ENCODE measurements around the gene TWIST2. TPM values are rescaled to one million over a fixed set of nuclear protein-coding genes. Genes with fewer than 3 reads are reported as not detected.

TWIST2 gene
- total RNA-seq, 2 experiments from 2014 or later: not detected

GRCh38 chr2:238890618-238891456 lies 43.0 kb downstream of the TWIST2 start:
- H3K4me1 Mint-ChIP-seq: no peaks in the 10 kb centered on the region
- no peaks in the 10 kb centered on the region for H3K36me3 Mint-ChIP-seq (ENCODE audit: low read depth)
- H3K27ac Mint-ChIP-seq: no peak overlapping the region
- no peak for DNase-seq
- ATAC-seq: no peak
- no peaks in the 10 kb centered on the region for H3K9me3 Mint-ChIP-seq (ENCODE audit: low read depth)
- no peak overlapping the region for H3K4me3 Mint-ChIP-seq
- ChIA-PET POLR2A (no interaction called here), CTCF (no interaction called here)
- intact Hi-C loops (cut with DNase I, micrococcal nuclease): no loop called here
- no peaks in the 10 kb centered on the region for H3K27me3 Mint-ChIP-seq

DNA sequence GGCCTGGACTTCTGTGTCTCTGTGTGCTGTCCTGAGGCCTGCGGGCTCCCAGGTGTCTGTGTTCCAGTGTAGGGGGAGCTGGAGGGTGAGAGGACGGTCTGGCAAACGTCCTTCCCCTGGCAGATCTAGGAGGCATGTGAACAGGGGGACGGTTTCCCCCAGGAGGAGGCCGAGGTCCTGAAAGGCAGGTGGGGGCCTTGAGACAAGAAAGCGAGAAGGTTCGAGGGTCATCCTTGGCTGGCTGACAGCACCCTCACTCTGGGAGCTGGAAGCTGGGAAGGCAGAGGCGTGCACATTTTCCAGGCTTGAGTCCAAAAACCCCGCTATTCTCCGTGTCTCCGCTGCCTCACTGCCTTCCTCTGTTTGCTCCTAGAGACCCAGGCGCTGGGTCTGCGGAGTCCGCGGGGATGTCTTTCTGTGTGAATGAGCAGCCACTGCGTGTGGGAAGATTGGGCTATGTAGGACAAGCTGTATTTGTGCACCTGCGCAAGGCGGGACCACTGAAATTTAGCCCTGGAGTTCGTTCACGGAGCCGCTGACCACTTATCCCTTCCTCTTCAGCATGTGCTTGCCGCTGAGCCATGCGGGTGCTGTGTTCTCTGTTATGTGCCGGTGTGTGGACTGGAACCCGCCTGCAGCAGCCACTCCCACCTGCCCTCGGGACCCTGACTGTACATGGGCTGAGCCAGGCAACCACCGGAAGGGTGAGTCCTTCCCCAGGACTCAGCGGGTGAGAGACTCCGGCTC lies 43.7 kb downstream of the TWIST2 start:
- Mint-ChIP-seq H3K36me3 (ENCODE audit: low read depth) (no peaks in the 10 kb centered on the region), H3K27me3 (no peaks in the 10 kb centered on the region), H3K4me3 (no peak overlapping the region), H3K9me3 (ENCODE audit: low read depth) (no peaks in the 10 kb centered on the region), H3K27ac (no peak overlapping the region), H3K4me1 (no peaks in the 10 kb centered on the region)
- ATAC-seq (no peak), DNase-seq (no peak)
- intact Hi-C loops (cut with DNase I, micrococcal nuclease): no loop called here
- ChIA-PET POLR2A (no interaction called here), CTCF (no interaction called here)

DNA sequence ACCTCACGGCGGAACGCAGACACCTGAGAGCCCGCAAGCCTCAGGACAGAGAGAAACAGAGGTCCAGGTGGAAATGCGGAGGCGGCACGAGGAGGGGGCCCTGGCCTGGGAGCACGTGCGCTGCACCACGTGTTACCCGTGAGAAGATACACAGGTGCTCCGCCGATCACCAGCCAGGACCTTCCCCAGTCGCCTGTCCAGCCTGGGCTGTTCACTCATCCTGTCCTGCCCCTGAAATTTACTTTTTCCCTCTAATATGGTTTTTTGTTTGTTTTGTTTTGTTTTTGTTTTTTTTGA lies 44.3 kb downstream of the TWIST2 start:
- Mint-ChIP-seq H3K36me3 (ENCODE audit: low read depth) (no peaks in the 10 kb centered on the region), H3K9me3 (ENCODE audit: low read depth) (no peaks in the 10 kb centered on the region), H3K27me3 (no peaks in the 10 kb centered on the region), H3K4me1 (no peaks in the 10 kb centered on the region), H3K27ac (no peak overlapping the region), H3K4me3 (no peak overlapping the region)
- DNase-seq (no peak), ATAC-seq (no peak)
- intact Hi-C loops (cut with DNase I, micrococcal nuclease): no loop called here
- ChIA-PET POLR2A (no interaction called here), CTCF (interaction anchor here (0.7 kb wide), 1 partner anchor 193 kb away, joined by 3 read pairs; no protein-coding TSS in a partner anchor)

DNA sequence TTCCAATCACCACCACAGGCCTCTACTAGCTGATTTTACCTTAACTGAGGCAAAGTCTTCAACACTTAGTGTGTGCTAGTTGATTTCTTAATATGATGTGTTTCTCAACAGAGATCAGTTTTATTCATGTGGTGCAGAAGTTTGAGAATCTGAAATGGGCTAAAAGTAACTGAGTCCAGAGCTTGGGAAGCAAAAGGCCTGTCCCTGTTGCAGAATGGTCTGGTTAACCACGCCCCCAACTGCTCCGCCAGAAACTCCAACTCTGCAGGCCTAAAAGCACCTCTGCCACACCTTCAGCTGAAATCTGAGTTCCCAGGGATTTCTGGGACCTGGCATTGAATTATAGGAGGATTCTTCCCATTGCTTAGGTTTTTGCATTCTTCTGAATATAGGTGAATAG lies 44.9 kb downstream of the TWIST2 start:
- Mint-ChIP-seq H3K4me3 (no peak overlapping the region), H3K4me1 (no peaks in the 10 kb centered on the region), H3K27ac (no peak overlapping the region), H3K36me3 (ENCODE audit: low read depth) (no peaks in the 10 kb centered on the region), H3K27me3 (no peaks in the 10 kb centered on the region), H3K9me3 (ENCODE audit: low read depth) (no peaks in the 10 kb centered on the region)
- CTCF ChIA-PET: interaction anchor here (0.7 kb wide), 2 partner anchors 194 to 1364 kb away, joined by 3 read pairs; no protein-coding TSS in a partner anchor
- POLR2A ChIA-PET: no interaction called here
- ATAC-seq (no peak), DNase-seq (no peak)
- intact Hi-C loops (cut with DNase I, micrococcal nuclease): no loop called here

- intact Hi-C loops (cut with DNase I, micrococcal nuclease): no loop called here
- POLR2A ChIA-PET: no interaction called here
- H3K9me3 Mint-ChIP-seq (ENCODE audit: low read depth): no peaks in the 10 kb centered on the region
These were observed 45.6 kb downstream of the TWIST2 start for GRCh38 chr2:238893349-238894000.

DNA sequence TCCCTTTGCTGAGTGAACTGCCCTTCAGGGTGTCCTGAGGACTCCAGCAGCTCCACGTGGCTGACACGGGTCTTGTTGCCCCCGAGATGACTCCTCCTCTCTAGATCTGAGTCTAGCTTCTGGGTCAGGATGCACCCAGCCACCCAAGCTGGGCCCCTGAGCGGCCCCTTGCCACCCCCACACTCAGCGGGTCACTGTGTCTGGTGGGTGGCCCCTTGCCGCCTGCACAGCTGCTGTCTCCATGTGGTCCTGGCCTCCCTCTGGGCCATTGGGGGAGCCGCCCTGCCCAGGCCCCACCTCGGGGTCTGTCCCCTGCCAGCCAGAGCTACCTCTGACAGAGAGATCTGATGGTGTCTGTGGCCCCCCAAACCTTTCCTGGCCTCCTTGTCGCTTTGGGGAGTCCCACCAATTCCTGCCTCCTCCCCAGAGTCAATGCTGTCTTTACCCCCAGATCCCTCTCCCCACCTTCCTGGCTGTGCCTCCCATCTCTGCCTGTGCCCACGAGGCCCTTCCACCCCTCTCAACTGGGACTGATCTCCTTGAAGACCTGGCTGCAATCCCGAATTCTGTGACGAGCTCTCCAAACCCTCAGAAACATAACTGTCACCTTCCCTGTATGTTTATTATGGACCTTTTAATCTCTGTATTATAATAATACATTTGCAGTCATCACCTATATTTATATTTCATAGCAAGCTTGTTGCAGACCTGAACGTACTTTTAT lies 46.5 kb downstream of the TWIST2 start:
- no peaks in the 10 kb centered on the region for H3K36me3 Mint-ChIP-seq (ENCODE audit: low read depth)

More at GRCh38 chr2:238893349-238894000, 45.6 kb downstream of the TWIST2 start:
- no peaks in the 10 kb centered on the region for H3K27me3 Mint-ChIP-seq
- CTCF ChIA-PET: interaction anchor here (0.7 kb wide), 1 partner anchor 1365 kb away, joined by 3 read pairs; no protein-coding TSS in a partner anchor
- no peak overlapping the region for H3K27ac Mint-ChIP-seq
- no peaks in the 10 kb centered on the region for H3K36me3 Mint-ChIP-seq (ENCODE audit: low read depth)
- ATAC-seq: no peak
- DNase-seq: no peak
- no peak overlapping the region for H3K4me3 Mint-ChIP-seq
- no peaks in the 10 kb centered on the region for H3K4me1 Mint-ChIP-seq

DNA sequence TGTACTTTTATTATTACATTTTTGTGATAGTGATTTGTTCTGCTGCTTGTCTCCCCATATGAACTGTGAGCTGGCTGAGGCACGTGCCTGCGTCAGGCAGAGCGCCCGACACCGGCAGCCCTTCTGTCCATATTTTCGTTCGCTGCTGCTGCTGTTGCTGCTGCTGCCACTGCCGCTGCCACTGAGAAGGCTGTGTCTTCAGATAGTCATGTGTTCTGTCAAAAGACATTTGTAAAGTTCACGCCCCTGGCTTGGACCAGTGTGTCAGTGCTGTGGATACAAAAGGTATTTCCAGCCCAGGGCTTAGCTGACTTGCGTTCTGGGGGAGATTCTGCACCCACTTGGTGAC lies 47.0 kb downstream of the TWIST2 start:
- Mint-ChIP-seq H3K27me3 (no peaks in the 10 kb centered on the region), H3K27ac (no peak overlapping the region), H3K4me3 (no peak overlapping the region), H3K4me1 (no peaks in the 10 kb centered on the region), H3K9me3 (ENCODE audit: low read depth) (no peaks in the 10 kb centered on the region), H3K36me3 (ENCODE audit: low read depth) (no peaks in the 10 kb centered on the region)
- no peak for DNase-seq
- CTCF ChIA-PET: no interaction called here
- ATAC-seq: no peak
- POLR2A ChIA-PET: no interaction called here
- intact Hi-C loops (cut with DNase I, micrococcal nuclease): no loop called here

More for the DNA sequence above, 46.5 kb downstream of the TWIST2 start:
- CTCF ChIA-PET: no interaction called here
- no peak for ATAC-seq
- H3K4me3 Mint-ChIP-seq: no peak overlapping the region
- no peaks in the 10 kb centered on the region for H3K9me3 Mint-ChIP-seq (ENCODE audit: low read depth)
- POLR2A ChIA-PET: no interaction called here
- H3K27ac Mint-ChIP-seq: no peak overlapping the region
- no peaks in the 10 kb centered on the region for H3K4me1 Mint-ChIP-seq
- H3K27me3 Mint-ChIP-seq: no peaks in the 10 kb centered on the region
- intact Hi-C loops (cut with DNase I, micrococcal nuclease): no loop called here
- DNase-seq: no peak

DNA sequence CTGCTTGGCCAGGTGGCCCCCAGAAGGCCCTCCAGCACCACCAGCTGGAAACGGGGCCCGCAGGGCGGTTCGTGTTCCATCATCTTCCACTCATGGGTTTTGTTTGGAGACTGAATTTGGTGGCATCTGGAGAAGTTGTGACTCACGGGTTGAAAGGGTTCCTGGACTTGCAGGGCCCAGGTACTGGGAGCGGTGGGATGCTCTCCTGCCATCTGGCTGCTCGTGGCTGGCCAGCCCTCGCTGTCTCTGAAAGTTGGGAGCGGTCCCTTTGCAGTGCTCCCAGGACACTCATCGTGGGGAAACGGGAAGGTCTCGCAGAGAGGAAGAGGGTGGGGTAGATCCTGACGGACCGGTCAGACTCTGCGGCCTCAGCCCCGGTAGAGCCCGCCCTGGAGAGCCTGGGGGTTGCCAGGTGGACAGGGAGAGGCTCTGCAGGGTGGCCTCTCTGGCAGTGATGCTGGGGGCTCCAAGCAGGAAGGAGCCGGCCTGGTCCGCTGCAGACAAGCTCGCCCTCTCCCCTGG lies 47.5 kb downstream of the TWIST2 start:
- DNase-seq (no peak), ATAC-seq (no peak)
- intact Hi-C loops (cut with DNase I, micrococcal nuclease): no loop called here
- H3K27ac Mint-ChIP-seq: no peak overlapping the region
- ChIA-PET POLR2A (no interaction called here), CTCF (no interaction called here)
- H3K27me3 Mint-ChIP-seq: no peaks in the 10 kb centered on the region
- H3K9me3 Mint-ChIP-seq (ENCODE audit: low read depth): no peaks in the 10 kb centered on the region
- no peak overlapping the region for H3K4me3 Mint-ChIP-seq
- H3K4me1 Mint-ChIP-seq: no peaks in the 10 kb centered on the region
- no peaks in the 10 kb centered on the region for H3K36me3 Mint-ChIP-seq (ENCODE audit: low read depth)

DNA sequence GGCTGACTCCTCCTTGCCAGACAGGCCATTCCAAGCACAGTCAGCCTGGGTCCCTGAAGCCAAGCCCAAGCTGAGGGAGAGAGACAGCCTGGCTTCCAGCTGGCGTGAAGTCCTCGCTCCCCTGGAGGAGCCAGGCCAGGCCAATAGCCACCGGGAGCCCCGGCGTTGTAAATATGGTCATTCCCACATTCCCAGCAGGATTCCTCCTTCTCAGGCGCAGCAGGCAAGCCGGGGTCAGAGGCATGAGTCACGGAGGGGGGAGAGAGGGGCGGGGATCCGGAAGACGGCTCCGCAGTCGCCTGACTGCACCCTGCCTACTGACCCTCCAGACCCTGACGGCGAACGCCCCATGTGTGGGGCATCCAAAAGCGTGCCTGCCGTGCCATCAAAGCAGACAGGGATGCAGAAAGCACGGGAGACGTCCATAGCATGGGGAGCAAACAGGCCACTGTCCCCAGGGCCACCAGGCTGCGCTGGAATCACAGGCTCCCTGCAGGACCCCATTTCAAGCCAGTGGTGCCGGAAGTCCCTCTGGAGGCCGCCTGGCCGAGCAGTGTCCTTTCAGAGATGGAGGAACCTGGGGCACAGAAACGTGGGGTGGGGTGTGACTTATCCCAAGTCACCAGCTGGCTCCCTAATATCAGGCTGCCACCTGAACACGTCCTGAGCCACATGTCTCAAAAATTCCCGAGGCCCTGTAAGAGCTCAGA lies 48.2 kb downstream of the TWIST2 start:
- ChIA-PET CTCF (no interaction called here), POLR2A (no interaction called here)
- H3K4me1 Mint-ChIP-seq: no peaks in the 10 kb centered on the region
- intact Hi-C loops (cut with DNase I, micrococcal nuclease): no loop called here
- no peak for ATAC-seq
- no peak for DNase-seq
- no peak overlapping the region for H3K27ac Mint-ChIP-seq
- H3K9me3 Mint-ChIP-seq (ENCODE audit: low read depth): no peaks in the 10 kb centered on the region
- H3K36me3 Mint-ChIP-seq (ENCODE audit: low read depth): no peaks in the 10 kb centered on the region
- H3K27me3 Mint-ChIP-seq: peaks cover 3% of the 10 kb centered on the region
- H3K4me3 Mint-ChIP-seq: no peak overlapping the region

DNA sequence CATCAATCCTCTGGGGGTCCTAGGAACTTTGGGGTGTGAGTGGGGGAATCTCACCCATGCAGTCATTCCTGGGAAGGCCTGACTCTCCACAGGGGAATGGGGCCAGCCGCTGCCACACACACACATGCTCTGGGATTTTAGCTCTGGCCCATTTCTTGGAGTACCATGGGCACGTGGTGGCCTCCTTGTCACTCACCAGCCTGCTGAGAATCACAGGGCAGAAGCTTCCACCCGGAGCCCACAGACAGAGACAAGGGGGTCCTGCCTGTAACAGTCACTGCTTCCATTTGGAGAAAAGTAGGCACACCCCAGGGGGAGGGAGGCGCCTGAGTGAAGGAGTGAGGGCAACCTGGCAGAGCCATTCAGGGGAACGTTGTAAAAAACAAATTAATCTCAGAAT lies 48.8 kb downstream of the TWIST2 start:
- POLR2A ChIA-PET: no interaction called here
- no peak for ATAC-seq

More for the DNA sequence above, 48.8 kb downstream of the TWIST2 start:
- Mint-ChIP-seq H3K9me3 (ENCODE audit: low read depth) (no peaks in the 10 kb centered on the region), H3K36me3 (ENCODE audit: low read depth) (no peaks in the 10 kb centered on the region), H3K27me3 (peaks cover 3% of the 10 kb centered on the region), H3K4me3 (no peak overlapping the region), H3K27ac (no peak overlapping the region), H3K4me1 (no peaks in the 10 kb centered on the region)
- intact Hi-C loops (cut with DNase I, micrococcal nuclease): no loop called here
- CTCF ChIA-PET: no interaction called here
- DNase-seq: no peak

Data from activated CD4-positive, alpha-beta T cell treated with anti-CD3 and anti-CD28 coated beads for 36 hours (primary cell).